ENCODE data around the gene IFITM1. TPM values are rescaled to one million over a fixed set of nuclear protein-coding genes. Genes with fewer than 3 reads are reported as not detected.

The IFITM1 gene
- total and polyA plus RNA-seq, 2 donors (not counting 3 experiments of a cell fraction or from before 2014, with no cell fraction given), result 11.5 to 24.6 TPM

DNA sequence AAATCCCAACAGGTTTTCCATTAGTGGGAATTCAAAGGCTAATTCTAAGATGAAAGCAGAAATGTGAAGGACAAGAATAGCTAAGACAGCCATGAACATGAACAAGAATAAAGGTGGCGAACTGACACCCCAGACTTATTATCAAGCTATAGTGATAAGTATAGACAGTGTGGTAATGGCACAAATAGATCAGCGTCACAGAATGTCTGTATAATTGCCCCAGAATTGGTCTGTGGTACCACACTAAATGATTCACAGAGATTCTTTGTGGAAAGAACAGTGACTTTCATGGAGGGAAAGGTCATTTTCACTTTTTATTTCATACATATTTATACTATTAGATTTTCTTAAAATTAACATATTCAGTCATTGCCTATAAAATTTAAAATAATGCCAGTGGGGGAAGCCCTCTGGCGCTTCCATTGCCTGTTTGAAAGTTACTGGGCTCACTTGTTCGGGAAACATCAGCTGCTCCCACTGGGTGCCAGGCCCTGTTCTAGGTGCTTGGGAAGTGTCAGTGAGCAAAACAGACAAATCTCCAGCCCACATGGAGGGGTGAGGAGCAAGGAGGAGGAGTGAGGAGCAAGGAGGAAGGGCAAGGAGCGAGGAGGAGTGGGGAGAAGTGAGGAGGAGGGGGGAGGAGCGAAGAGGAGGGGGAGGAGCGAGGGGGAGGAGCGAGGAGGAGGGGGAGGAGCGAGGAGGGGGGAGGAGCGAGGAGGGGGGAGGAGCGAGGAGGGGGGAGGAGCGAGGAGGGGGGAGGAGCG lies 47.0 kb upstream of the IFITM1 start:
- no peaks in the 10 kb centered on the region for H4K20me1 ChIP-seq (replicated peaks; ENCODE audit: control insufficient read depth, extremely low read depth, insufficient read depth, low read length)

More for the DNA sequence above, 47.0 kb upstream of the IFITM1 start:
- no peaks in the 10 kb centered on the region for H3K9me1 ChIP-seq (replicated peaks; ENCODE audit: control insufficient read depth, extremely low read depth, insufficient read depth, low read length)
- H3K4me3 ChIP-seq (replicated peaks in 1 of 3; ENCODE audit: insufficient read depth in 1 of 3, low read depth in 1 of 3, low read length in 3 of 3), result no peak overlapping the region
- no peak overlapping the region for H3K9ac ChIP-seq (replicated peaks; ENCODE audit: extremely low read depth, insufficient read depth, low read length)
- no peak overlapping the region for H2AFZ ChIP-seq (ENCODE audit: low read depth, low read length)
- ChIA-PET POLR2A (interaction anchor here (0.9 kb wide), 1 partner anchor 86 kb away, joined by 5 read pairs; no protein-coding TSS in a partner anchor), CTCF (interaction anchor here (2.2 kb wide), 1 partner anchor 16 kb away, joined by 8 read pairs; no protein-coding TSS in a partner anchor)
- no peaks in the 10 kb centered on the region for H3K79me2 ChIP-seq (ENCODE audit: control insufficient read depth, insufficient read depth, low read length)
- FAIRE-seq (no peak), DNase-seq (ENCODE audit: low read depth, low spot score) (no peak)
- H3K4me1 ChIP-seq (ENCODE audit: control insufficient read depth, extremely low read depth, insufficient read depth, low read length), result no peaks in the 10 kb centered on the region
- dilution Hi-C loops (cut with MboI; ENCODE audit: extremely low pct_ligation_motif_present, low sequenced_read_pairs), result no loop called here
- intact Hi-C loops (cut with micrococcal nuclease), result no loop called here
- no peak overlapping the region for H3K27ac ChIP-seq (ENCODE audit: insufficient read depth, low read depth, low read length)
- BruUV-seq (replicated peaks), result no TSS peak
- H3K9me3 ChIP-seq (replicated peaks; ENCODE audit: control insufficient read depth, insufficient read depth, low read length), result no peaks in the 10 kb centered on the region
- TF ChIP-seq POLR2A (IDR thresholded peaks at IDR 0.05; ENCODE audit: low read depth, low read length), result no peak
- no peak for TF ChIP-seq POLR2AphosphoS5 (IDR thresholded peaks at IDR 0.05; ENCODE audit: insufficient read depth, low read depth, low read length)
- no peak for TF ChIP-seq EZH2 (IDR thresholded peaks at IDR 0.05; ENCODE audit: borderline replicate concordance, low read depth, low read length, severe bottlenecking)
- TF ChIP-seq MYC (IDR thresholded peaks at IDR 0.05; ENCODE audit: low read depth, low read length), result no peak
- no peak for TF ChIP-seq JUN (IDR thresholded peaks at IDR 0.05; ENCODE audit: borderline replicate concordance, insufficient read depth, insufficient read length, low read depth)
- TF ChIP-seq, protein P1, sequence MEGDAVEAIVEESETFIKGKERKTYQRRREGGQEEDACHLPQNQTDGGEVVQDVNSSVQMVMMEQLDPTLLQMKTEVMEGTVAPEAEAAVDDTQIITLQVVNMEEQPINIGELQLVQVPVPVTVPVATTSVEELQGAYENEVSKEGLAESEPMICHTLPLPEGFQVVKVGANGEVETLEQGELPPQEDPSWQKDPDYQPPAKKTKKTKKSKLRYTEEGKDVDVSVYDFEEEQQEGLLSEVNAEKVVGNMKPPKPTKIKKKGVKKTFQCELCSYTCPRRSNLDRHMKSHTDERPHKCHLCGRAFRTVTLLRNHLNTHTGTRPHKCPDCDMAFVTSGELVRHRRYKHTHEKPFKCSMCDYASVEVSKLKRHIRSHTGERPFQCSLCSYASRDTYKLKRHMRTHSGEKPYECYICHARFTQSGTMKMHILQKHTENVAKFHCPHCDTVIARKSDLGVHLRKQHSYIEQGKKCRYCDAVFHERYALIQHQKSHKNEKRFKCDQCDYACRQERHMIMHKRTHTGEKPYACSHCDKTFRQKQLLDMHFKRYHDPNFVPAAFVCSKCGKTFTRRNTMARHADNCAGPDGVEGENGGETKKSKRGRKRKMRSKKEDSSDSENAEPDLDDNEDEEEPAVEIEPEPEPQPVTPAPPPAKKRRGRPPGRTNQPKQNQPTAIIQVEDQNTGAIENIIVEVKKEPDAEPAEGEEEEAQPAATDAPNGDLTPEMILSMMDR (IDR thresholded peaks at IDR 0.05; ENCODE audit: extremely low read depth in 1 of 2, insufficient read depth in 1 of 2, low read depth in 1 of 2, low read length in 2 of 2), result no peak
- no peaks in the 10 kb centered on the region for H3K27me3 ChIP-seq (ENCODE audit: control insufficient read depth in 2 of 2, insufficient read depth in 2 of 2, low read length in 2 of 2)
- H3K4me2 ChIP-seq (ENCODE audit: insufficient read depth, low read length), result no peak overlapping the region
- H3K36me3 ChIP-seq (ENCODE audit: control insufficient read depth in 2 of 2, extremely low read depth in 1 of 2, insufficient read depth in 2 of 2, low read length in 2 of 2), result no peaks in the 10 kb centered on the region
